ENCODE results near the gene FURIN. TPM values are rescaled to one million over a fixed set of nuclear protein-coding genes. Genes with fewer than 3 reads are reported as not detected.

FURIN gene
- total and polyA plus RNA-seq, 9 of the 15 experiments (the other 6 are each of a cell fraction or from before 2014, with no cell fraction given): 0.92 to 99.9 (median 34.8) TPM

GRCh38 chr15:90901175-90902039, 33.0 kb downstream of the FURIN start (continued):
- TF ChIP-seq ZNF609 (CRISPR knock-in tag; IDR thresholded peaks at IDR 0.05; ENCODE audit: borderline replicate concordance): no peak; the same call in 1 of the 2 replicates
- no peak for TF ChIP-seq COPS2 (conservative IDR thresholded peaks at IDR 0.05)
- TF ChIP-seq ZNF324 (CRISPR knock-in tag; IDR thresholded peaks at IDR 0.05): no peak
- TF ChIP-seq MYBL2 (IDR thresholded peaks at IDR 0.05; ENCODE audit: low read depth): peak; percentile 45; the same call in 1 of the 2 replicates
- TF ChIP-seq MYBL2 (CRISPR knock-in tag; IDR thresholded peaks at IDR 0.05; ENCODE audit: borderline replicate concordance): no peak
- peak; percentile 99 for TF ChIP-seq SOX6 (IDR thresholded peaks at IDR 0.05)
- TF ChIP-seq NFE2L1 (tag; IDR thresholded peaks at IDR 0.05; ENCODE audit: borderline replicate concordance, low read depth): no peak
- TF ChIP-seq STAG1 (CRISPR knock-in tag; IDR thresholded peaks at IDR 0.05; ENCODE audit: borderline replicate concordance): no peak
- no peak for TF ChIP-seq SIX5 (IDR thresholded peaks at IDR 0.05; ENCODE audit: borderline replicate concordance in 1 of 2, insufficient read depth in 1 of 2, low read depth in 1 of 2, low read length in 2 of 2)
- TF ChIP-seq CREBBP (IDR thresholded peaks at IDR 0.05; ENCODE audit: low read depth, low read length): no peak
- peak; percentile 73 for TF ChIP-seq C11orf30 (IDR thresholded peaks at IDR 0.05; ENCODE audit: low read depth)
- peak; percentile 69 for TF ChIP-seq HMGN3 (IDR thresholded peaks at IDR 0.05; ENCODE audit: borderline replicate concordance, extremely low read depth, insufficient read length, low read depth, low read length)
- TF ChIP-seq THRB (CRISPR knock-in tag; conservative IDR thresholded peaks at IDR 0.05): 0 out of 2 replicates have a peak, but pooled peaks have one; percentile 37
- TF ChIP-seq GATAD2A (IDR thresholded peaks at IDR 0.05): peak; percentile 28; the same call in 1 of the 2 replicates
- no peak for TF ChIP-seq ZBTB1 (CRISPR knock-in tag; IDR thresholded peaks at IDR 0.05; ENCODE audit: borderline replicate concordance, low read depth)
- peak; percentile 62 for TF ChIP-seq VEZF1 (CRISPR knock-in tag; IDR thresholded peaks at IDR 0.05)
- peak; percentile 40; the same call in 1 of the 2 replicates for TF ChIP-seq ZBTB33 (CRISPR knock-in tag; IDR thresholded peaks at IDR 0.05)

All from K562 (cell line).